SK-N-SH treated with all-trans-retinoic acid at 6 μM for 48 hours (cell line): ENCODE data around the gene GLIS1.

Source experiments
- ATAC-seq: fragments of 200-7000 bp; cut with Tn5 transposase; 3 replicates; pipeline ENCODE4 v1.9.1; 2020; ENCODE audit warnings: mild to moderate bottlenecking, moderate library complexity
- ARNTL ChIP-seq: fragments of 450-650 bp; formaldehyde crosslinking; IDR thresholded peaks from 2 replicates; pipeline ENCODE4 v1.5.0; 2020; ENCODE audit warnings: low read depth, mild to moderate bottlenecking, moderate library complexity, borderline replicate concordance
- BACH2 ChIP-seq: fragments of 250-450 bp; sonication (Bioruptor Pico); IDR thresholded peaks from 2 replicates; pipeline ENCODE4 v1.9.0; 2021; ENCODE audit warnings: mild to moderate bottlenecking, borderline replicate concordance
- CREB5 ChIP-seq: fragments of 250-450 bp; sonication (Bioruptor Pico); IDR thresholded peaks from 2 replicates; pipeline ENCODE4 v1.5.1; 2020; ENCODE audit warnings: low read depth, mild to moderate bottlenecking, moderate library complexity
- CSDC2 ChIP-seq: fragments of 250-450 bp; sonication (Bioruptor Pico); IDR thresholded peaks from 2 replicates; pipeline ENCODE4 v1.5.0; 2020; ENCODE audit warnings: mild to moderate bottlenecking, moderate library complexity
- GLIS3 ChIP-seq: fragments of 250-450 bp; sonication (Bioruptor Pico); IDR thresholded peaks from 2 replicates; pipeline ENCODE4 v1.5.0; 2020; ENCODE audit warnings: mild to moderate bottlenecking, moderate library complexity
- ISL1 ChIP-seq: fragments of 250-450 bp; sonication (Bioruptor Pico); IDR thresholded peaks from 2 replicates; pipeline ENCODE4 v2.1.2; 2022; ENCODE audit warnings: mild to moderate bottlenecking, moderate library complexity
- OSR1 ChIP-seq: fragments of 250-450 bp; sonication (Bioruptor Pico); IDR thresholded peaks from 2 replicates; pipeline ENCODE4 v1.8.0; 2022; ENCODE audit warnings: moderate library complexity, mild to moderate bottlenecking, inconsistent platforms
- PATZ1 ChIP-seq: fragments of 250-450 bp; sonication (Bioruptor Pico); IDR thresholded peaks from 2 replicates; pipeline ENCODE4 v1.8.0; 2020; ENCODE audit warnings: mild to moderate bottlenecking, moderate library complexity, borderline replicate concordance
- POU6F1 ChIP-seq: fragments of 250-450 bp; sonication (Bioruptor Pico); IDR thresholded peaks from 2 replicates; pipeline ENCODE4 v1.8.0; 2021; ENCODE audit warnings: low read depth, mild to moderate bottlenecking, moderate library complexity, borderline replicate concordance
- PPARA ChIP-seq: fragments of 250-450 bp; sonication (Bioruptor Pico); IDR thresholded peaks from 2 replicates; pipeline ENCODE4 v1.5.0; 2020; ENCODE audit warnings: mild to moderate bottlenecking, borderline replicate concordance
- RARB ChIP-seq: fragments of 250-450 bp; sonication (Bioruptor Pico); IDR thresholded peaks from 2 replicates; pipeline ENCODE4 v1.8.0; 2021; ENCODE audit warnings: mild to moderate bottlenecking, moderate library complexity
- SNAI2 ChIP-seq: fragments of 250-450 bp; sonication (Bioruptor Pico); IDR thresholded peaks from 2 replicates; pipeline ENCODE4 v1.5.0; 2020; ENCODE audit warnings: mild to moderate bottlenecking, moderate library complexity
- TCF4 ChIP-seq: fragments of 250-450 bp; sonication (Bioruptor Pico); IDR thresholded peaks from 2 replicates; pipeline ENCODE4 v1.8.0; 2021; ENCODE audit warnings: mild to moderate bottlenecking, moderate library complexity, borderline replicate concordance
- TOX ChIP-seq: fragments of 250-450 bp; sonication (Bioruptor Pico); IDR thresholded peaks from 2 replicates; pipeline ENCODE4 v1.8.0; 2021; ENCODE audit warnings: mild to moderate bottlenecking, moderate library complexity, borderline replicate concordance
- ZC3H10 ChIP-seq: fragments of 250-450 bp; sonication (Bioruptor Pico); IDR thresholded peaks from 2 replicates; pipeline ENCODE4 v1.5.1; 2021; ENCODE audit warnings: mild to moderate bottlenecking, moderate library complexity
- ZFP3 ChIP-seq: fragments of 250-450 bp; sonication (Bioruptor Pico); IDR thresholded peaks from 2 replicates; pipeline ENCODE4 v1.5.0; 2020; ENCODE audit warnings: mild to moderate bottlenecking, moderate library complexity
- ZFP30 ChIP-seq: fragments of 450-650 bp; formaldehyde crosslinking; IDR thresholded peaks from 2 replicates; pipeline ENCODE4 v1.5.0; 2022; ENCODE audit warnings: mild to moderate bottlenecking, moderate library complexity
- ZNF565 ChIP-seq: fragments of 450-650 bp; formaldehyde crosslinking; conservative IDR thresholded peaks from 2 replicates; pipeline ENCODE4 v1.5.0; 2020; ENCODE audit warnings: low read depth, mild to moderate bottlenecking, moderate library complexity
- ZNF70 ChIP-seq: fragments of 450-650 bp; formaldehyde crosslinking; IDR thresholded peaks from 2 replicates; pipeline ENCODE4 v1.5.0; 2020; ENCODE audit warnings: mild to moderate bottlenecking, moderate library complexity
- ZNF8 ChIP-seq: fragments of 450-650 bp; formaldehyde crosslinking; IDR thresholded peaks from 2 replicates; pipeline ENCODE4 v1.5.0; 2020; ENCODE audit warnings: mild to moderate bottlenecking, moderate library complexity
- TF ChIP-seq, protein P1 (sequence below): fragments of 250-450 bp; sonication (Bioruptor Pico); IDR thresholded peaks from 2 replicates; pipeline ENCODE4 v1.5.1; 2021; ENCODE audit warnings: mild to moderate bottlenecking, moderate library complexity

Gene GLIS1

DNA sequence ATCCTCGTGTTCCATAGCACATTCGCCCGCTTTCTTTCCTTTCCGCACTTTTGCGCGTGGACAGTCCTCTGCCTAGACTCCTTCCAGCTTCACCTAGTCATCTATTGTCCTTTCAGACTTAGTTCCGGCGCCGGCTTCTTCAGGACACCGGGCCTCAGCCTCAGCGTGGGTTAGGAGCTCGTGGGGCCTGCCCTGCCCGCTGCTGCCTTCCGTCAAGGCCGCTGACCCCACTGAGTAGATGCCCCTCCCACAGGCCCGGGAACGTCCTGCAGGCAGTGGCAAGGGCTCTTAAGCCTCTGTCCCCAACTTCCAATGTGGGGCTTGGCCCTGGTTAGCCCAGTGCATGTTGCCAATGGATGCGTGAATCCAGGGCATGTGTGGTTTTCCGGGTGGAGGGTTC lies 268.4 kb downstream of the GLIS1 start:
- ATAC-seq, result no peak
- TF ChIP-seq ZNF70 (no peak), OSR1 (CRISPR knock-in tag) (no peak), RARB (CRISPR knock-in tag) (no peak), GLIS3 (no peak), CREB5 (CRISPR knock-in tag) (no peak), PPARA (CRISPR knock-in tag) (no peak), ZNF8 (CRISPR knock-in tag) (no peak), ZFP3 (CRISPR knock-in tag) (no peak), ZFP30 (CRISPR knock-in tag) (no peak), BACH2 (CRISPR knock-in tag) (no peak), TCF4 (CRISPR knock-in tag) (no peak), ISL1 (no peak), ARNTL (CRISPR knock-in tag) (no peak), SNAI2 (CRISPR knock-in tag) (no peak)
- TF ChIP-seq, protein P1, sequence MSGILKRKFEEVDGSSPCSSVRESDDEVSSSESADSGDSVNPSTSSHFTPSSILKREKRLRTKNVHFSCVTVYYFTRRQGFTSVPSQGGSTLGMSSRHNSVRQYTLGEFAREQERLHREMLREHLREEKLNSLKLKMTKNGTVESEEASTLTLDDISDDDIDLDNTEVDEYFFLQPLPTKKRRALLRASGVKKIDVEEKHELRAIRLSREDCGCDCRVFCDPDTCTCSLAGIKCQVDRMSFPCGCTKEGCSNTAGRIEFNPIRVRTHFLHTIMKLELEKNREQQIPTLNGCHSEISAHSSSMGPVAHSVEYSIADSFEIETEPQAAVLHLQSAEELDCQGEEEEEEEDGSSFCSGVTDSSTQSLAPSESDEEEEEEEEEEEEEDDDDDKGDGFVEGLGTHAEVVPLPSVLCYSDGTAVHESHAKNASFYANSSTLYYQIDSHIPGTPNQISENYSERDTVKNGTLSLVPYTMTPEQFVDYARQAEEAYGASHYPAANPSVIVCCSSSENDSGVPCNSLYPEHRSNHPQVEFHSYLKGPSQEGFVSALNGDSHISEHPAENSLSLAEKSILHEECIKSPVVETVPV, result no peak

GRCh38 chr1:53470155-53470554 lies 268.8 kb downstream of the GLIS1 start:
- no peak for TF ChIP-seq ZNF565 (CRISPR knock-in tag)
- no peak for TF ChIP-seq BACH2 (CRISPR knock-in tag)
- TF ChIP-seq TOX, result no peak
- TF ChIP-seq GLIS3, result no peak
- TF ChIP-seq, protein P1, result no peak
- TF ChIP-seq RARB (CRISPR knock-in tag), result no peak
- TF ChIP-seq PPARA (CRISPR knock-in tag), result no peak
- no peak for TF ChIP-seq PATZ1
- no peak for TF ChIP-seq ZNF8 (CRISPR knock-in tag)
- no peak for TF ChIP-seq POU6F1 (CRISPR knock-in tag)

DNA sequence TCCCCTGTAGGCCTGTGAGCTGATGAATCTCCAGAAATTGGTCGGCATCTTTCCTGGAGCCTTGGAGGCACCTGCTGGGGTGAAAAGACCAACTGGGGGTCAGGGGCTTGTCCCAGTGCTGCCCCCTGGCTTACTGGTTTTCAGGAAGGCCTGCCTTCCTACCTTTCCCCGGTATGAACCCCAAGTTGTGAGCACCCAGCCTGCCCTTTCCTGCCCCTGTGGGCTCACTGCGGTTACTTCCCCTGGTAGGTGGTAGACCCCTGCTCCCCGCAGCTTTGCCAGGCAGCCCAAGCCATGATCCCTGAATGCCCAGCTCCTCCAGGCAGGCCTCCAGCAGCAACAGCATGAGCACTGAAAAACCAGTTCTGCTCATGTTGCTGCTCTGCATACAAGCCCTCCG lies 269.6 kb downstream of the GLIS1 start:
- ATAC-seq, result no peak

More at GRCh38 chr1:53470155-53470554, 268.8 kb downstream of the GLIS1 start:
- ATAC-seq, result no peak

More for the DNA sequence above, 269.6 kb downstream of the GLIS1 start:
- TF ChIP-seq, protein P1, result no peak
- TF ChIP-seq PATZ1 (no peak), CSDC2 (CRISPR knock-in tag) (no peak), POU6F1 (CRISPR knock-in tag) (no peak), ZNF70 (no peak), RARB (CRISPR knock-in tag) (no peak), GLIS3 (no peak), ISL1 (no peak), PPARA (CRISPR knock-in tag) (no peak), ZNF8 (CRISPR knock-in tag) (no peak), TCF4 (CRISPR knock-in tag) (no peak), ZC3H10 (CRISPR knock-in tag) (no peak)
